ENCODE measurements around the gene SETBP1.

The SETBP1 gene

GRCh38 chr18:45026162-45026561 lies 345.5 kb downstream of the SETBP1 start (continued):
- TF ChIP-seq ZNF70 (CRISPR knock-in tag; IDR thresholded peaks at IDR 0.05) (no peak), ZFP30 (CRISPR knock-in tag; IDR thresholded peaks at IDR 0.05) (no peak), RARB (CRISPR knock-in tag; IDR thresholded peaks at IDR 0.05) (no peak), ZNF565 (CRISPR knock-in tag; conservative IDR thresholded peaks at IDR 0.05; ENCODE audit: low read depth) (no peak)

GRCh38 chr18:45034179-45034578 lies 353.5 kb downstream of the SETBP1 start:
- no peak for TF ChIP-seq ZC3H10 (CRISPR knock-in tag; IDR thresholded peaks at IDR 0.05)
- TF ChIP-seq CSDC2 (CRISPR knock-in tag; IDR thresholded peaks at IDR 0.05), result no peak
- TF ChIP-seq PPARA (CRISPR knock-in tag; IDR thresholded peaks at IDR 0.05; ENCODE audit: borderline replicate concordance), result no peak
- TF ChIP-seq ZFP30 (CRISPR knock-in tag; IDR thresholded peaks at IDR 0.05), result no peak
- TF ChIP-seq POU6F1 (CRISPR knock-in tag; IDR thresholded peaks at IDR 0.05; ENCODE audit: borderline replicate concordance, low read depth), result no peak
- TF ChIP-seq ZNF565 (CRISPR knock-in tag; conservative IDR thresholded peaks at IDR 0.05; ENCODE audit: low read depth), result no peak
- no peak for TF ChIP-seq RARB (CRISPR knock-in tag; IDR thresholded peaks at IDR 0.05)
- TF ChIP-seq BACH2 (CRISPR knock-in tag; IDR thresholded peaks at IDR 0.05; ENCODE audit: borderline replicate concordance), result no peak
- TF ChIP-seq CREB5 (CRISPR knock-in tag; IDR thresholded peaks at IDR 0.05; ENCODE audit: low read depth), result no peak
- no peak for TF ChIP-seq ESRRG (CRISPR knock-in tag; IDR thresholded peaks at IDR 0.05)
- no peak for ATAC-seq

GRCh38 chr18:45037618-45038017 lies 356.9 kb downstream of the SETBP1 start:
- no peak for TF ChIP-seq SNAI2 (CRISPR knock-in tag; IDR thresholded peaks at IDR 0.05)
- no peak for TF ChIP-seq BACH2 (CRISPR knock-in tag; IDR thresholded peaks at IDR 0.05; ENCODE audit: borderline replicate concordance)
- TF ChIP-seq ZNF565 (CRISPR knock-in tag; conservative IDR thresholded peaks at IDR 0.05; ENCODE audit: low read depth), result no peak
- TF ChIP-seq ZC3H10 (CRISPR knock-in tag; IDR thresholded peaks at IDR 0.05), result no peak
- no peak for TF ChIP-seq TOX (CRISPR knock-in tag; IDR thresholded peaks at IDR 0.05; ENCODE audit: borderline replicate concordance)
- no peak for TF ChIP-seq CSRNP3 (CRISPR knock-in tag; IDR thresholded peaks at IDR 0.05)
- no peak for TF ChIP-seq POU6F1 (CRISPR knock-in tag; IDR thresholded peaks at IDR 0.05; ENCODE audit: borderline replicate concordance, low read depth)
- no peak for TF ChIP-seq PPARA (CRISPR knock-in tag; IDR thresholded peaks at IDR 0.05; ENCODE audit: borderline replicate concordance)
- TF ChIP-seq GLIS3 (CRISPR knock-in tag; IDR thresholded peaks at IDR 0.05), result no peak
- no peak for TF ChIP-seq CSDC2 (CRISPR knock-in tag; IDR thresholded peaks at IDR 0.05)
- no peak for ATAC-seq

GRCh38 chr18:45039376-45039775 lies 358.7 kb downstream of the SETBP1 start:
- ATAC-seq, result no peak
- no peak for TF ChIP-seq ZFP3 (CRISPR knock-in tag; IDR thresholded peaks at IDR 0.05)
- no peak for TF ChIP-seq ARNTL (CRISPR knock-in tag; IDR thresholded peaks at IDR 0.05; ENCODE audit: borderline replicate concordance, low read depth)
- TF ChIP-seq TCF4 (CRISPR knock-in tag; IDR thresholded peaks at IDR 0.05; ENCODE audit: borderline replicate concordance), result no peak
- TF ChIP-seq ZNF565 (CRISPR knock-in tag; conservative IDR thresholded peaks at IDR 0.05; ENCODE audit: low read depth), result no peak
- no peak for TF ChIP-seq CSDC2 (CRISPR knock-in tag; IDR thresholded peaks at IDR 0.05)

- no peak for ATAC-seq
- TF ChIP-seq ZNF565 (CRISPR knock-in tag; conservative IDR thresholded peaks at IDR 0.05; ENCODE audit: low read depth) (no peak), ARNTL (CRISPR knock-in tag; IDR thresholded peaks at IDR 0.05; ENCODE audit: borderline replicate concordance, low read depth) (no peak), CSRNP3 (CRISPR knock-in tag; IDR thresholded peaks at IDR 0.05) (no peak), TOX (CRISPR knock-in tag; IDR thresholded peaks at IDR 0.05; ENCODE audit: borderline replicate concordance) (no peak), POU6F1 (CRISPR knock-in tag; IDR thresholded peaks at IDR 0.05; ENCODE audit: borderline replicate concordance, low read depth) (no peak), ZC3H10 (CRISPR knock-in tag; IDR thresholded peaks at IDR 0.05) (no peak), ZFP30 (CRISPR knock-in tag; IDR thresholded peaks at IDR 0.05) (no peak), ZNF8 (CRISPR knock-in tag; IDR thresholded peaks at IDR 0.05) (no peak), CREB5 (CRISPR knock-in tag; IDR thresholded peaks at IDR 0.05; ENCODE audit: low read depth) (no peak)
Measured at GRCh38 chr18:45040879-45041278, 360.2 kb downstream of the SETBP1 start.

Measured in SK-N-SH treated with all-trans-retinoic acid at 6 μM for 48 hours (cell line).